HepG2 (cell line): ENCODE measurements around the gene LRRC45. TPM values are rescaled to one million over a fixed set of nuclear protein-coding genes. Genes with fewer than 3 reads are reported as not detected.

ENCODE experiments used
- ATF1 ChIP-seq: IDR thresholded peaks from 2 replicates; pipeline ENCODE4 v1.6.1; 2016; ENCODE audit warnings: mild to moderate bottlenecking, control low read depth
- CENPT ChIP-seq: sonication (generic); formaldehyde crosslinking; IDR thresholded peaks from 2 replicates; pipeline ENCODE4 v1.8.0; 2022; ENCODE audit warnings: low read depth, mild to moderate bottlenecking, moderate library complexity, missing genetic modification reagents
- FOXC1 ChIP-seq: sonication (generic); formaldehyde crosslinking; IDR thresholded peaks from 2 replicates; pipeline ENCODE4 v1.8.0; 2022; ENCODE audit warnings: mild to moderate bottlenecking, missing genetic modification reagents, borderline replicate concordance
- IKZF1 ChIP-seq: fragments of 450-650 bp; IDR thresholded peaks from 2 replicates; pipeline ENCODE4 v1.7.1; 2016
- KLF9 ChIP-seq: IDR thresholded peaks from 2 replicates; pipeline ENCODE4 v1.6.1; 2016; ENCODE audit warnings: low read depth
- NFKB2 ChIP-seq: sonication (generic); formaldehyde crosslinking; IDR thresholded peaks from 2 replicates; pipeline ENCODE4 v1.4.0; 2020; ENCODE audit warnings: missing genetic modification reagents, borderline replicate concordance
- NR2F2 ChIP-seq: IDR thresholded peaks from 2 replicates; pipeline ENCODE4 v1.6.1; 2012; ENCODE audit warnings: low read depth, inconsistent platforms, borderline replicate concordance
- STAT6 ChIP-seq: sonication (generic); formaldehyde crosslinking; IDR thresholded peaks from 2 replicates; pipeline ENCODE4 v1.4.0; 2020; ENCODE audit warnings: missing genetic modification reagents, mild to moderate bottlenecking, borderline replicate concordance
- ZIK1 ChIP-seq: sonication (generic); formaldehyde crosslinking; IDR thresholded peaks from 2 replicates; pipeline ENCODE4 v1.5.0; 2020; ENCODE audit warnings: mild to moderate bottlenecking, low read depth, missing genetic modification reagents, borderline replicate concordance
- ZNF235 ChIP-seq: sonication (generic); formaldehyde crosslinking; IDR thresholded peaks from 2 replicates; pipeline ENCODE4 v1.8.1; 2023; ENCODE audit warnings: mild to moderate bottlenecking, missing genetic modification reagents, borderline replicate concordance
- ZNF264 ChIP-seq: sonication (generic); formaldehyde crosslinking; IDR thresholded peaks from 2 replicates; pipeline ENCODE4 v1.4.0; 2020; ENCODE audit warnings: missing genetic modification reagents
- ZNF546 ChIP-seq: sonication (generic); formaldehyde crosslinking; conservative IDR thresholded peaks from 2 replicates; pipeline ENCODE4 v1.8.1; 2023; ENCODE audit warnings: mild to moderate bottlenecking, missing genetic modification reagents
- ZNF597 ChIP-seq: sonication (generic); formaldehyde crosslinking; IDR thresholded peaks from 2 replicates; pipeline ENCODE4 v1.5.0; 2020; ENCODE audit warnings: missing genetic modification reagents
- ZNF761 ChIP-seq: sonication (generic); formaldehyde crosslinking; conservative IDR thresholded peaks from 2 replicates; pipeline ENCODE4 v1.4.0; 2020; ENCODE audit warnings: mild to moderate bottlenecking, missing genetic modification reagents
- polyA plus RNA-seq, 8 experiments: library from polyadenylated mRNA; depleted of rRNA in 3 of 8; stranded (reverse) in 7 of 8; unstranded in 1 of 8; fragments of >200 nt; fragmentation: Illumina TruSeq in 4 of 8; extraction: Trizol in 4 of 8; gene quantifications; 2 replicates each; pipeline versions ENCODE4 v1.2.1 to v1.2.3, GENCODE V29; 2011 to 2016; ENCODE audit warnings: low read depth in 4 of 8, missing spikeins in 1 of 8, mixed read lengths in 1 of 8; ENCODE audit not compliant: insufficient read depth in 1 of 8
- total RNA-seq, 5 experiments: library from RNA; depleted of rRNA; stranded (reverse); fragments of >200 nt; fragmentation: Illumina TruSeq; extraction: Trizol; gene quantifications; 2 replicates each; pipeline ENCODE4 v1.2.3, GENCODE V29; 2016; ENCODE audit warnings: low read depth in 1 of 5
- TF ChIP-seq, protein P1 (sequence below): conservative IDR thresholded peaks from 2 replicates; pipeline ENCODE4 v1.6.1; 2018; ENCODE audit warnings: missing genetic modification reagents
- TF ChIP-seq, protein P2 (sequence below): sonication (generic); formaldehyde crosslinking; IDR thresholded peaks from 2 replicates; pipeline ENCODE4 v1.4.0; 2020; ENCODE audit warnings: missing genetic modification reagents, borderline replicate concordance
- TF ChIP-seq, protein P3 (sequence below): sonication (generic); formaldehyde crosslinking; IDR thresholded peaks from 2 replicates; pipeline ENCODE4 v1.8.1; 2023; ENCODE audit warnings: mild to moderate bottlenecking, missing genetic modification reagents

The LRRC45 gene
- total and polyA plus RNA-seq, 2 of the 13 experiments (the other 11 are each of a cell fraction or from before 2014, with no cell fraction given), result 11.6 to 48.1 TPM

DNA sequence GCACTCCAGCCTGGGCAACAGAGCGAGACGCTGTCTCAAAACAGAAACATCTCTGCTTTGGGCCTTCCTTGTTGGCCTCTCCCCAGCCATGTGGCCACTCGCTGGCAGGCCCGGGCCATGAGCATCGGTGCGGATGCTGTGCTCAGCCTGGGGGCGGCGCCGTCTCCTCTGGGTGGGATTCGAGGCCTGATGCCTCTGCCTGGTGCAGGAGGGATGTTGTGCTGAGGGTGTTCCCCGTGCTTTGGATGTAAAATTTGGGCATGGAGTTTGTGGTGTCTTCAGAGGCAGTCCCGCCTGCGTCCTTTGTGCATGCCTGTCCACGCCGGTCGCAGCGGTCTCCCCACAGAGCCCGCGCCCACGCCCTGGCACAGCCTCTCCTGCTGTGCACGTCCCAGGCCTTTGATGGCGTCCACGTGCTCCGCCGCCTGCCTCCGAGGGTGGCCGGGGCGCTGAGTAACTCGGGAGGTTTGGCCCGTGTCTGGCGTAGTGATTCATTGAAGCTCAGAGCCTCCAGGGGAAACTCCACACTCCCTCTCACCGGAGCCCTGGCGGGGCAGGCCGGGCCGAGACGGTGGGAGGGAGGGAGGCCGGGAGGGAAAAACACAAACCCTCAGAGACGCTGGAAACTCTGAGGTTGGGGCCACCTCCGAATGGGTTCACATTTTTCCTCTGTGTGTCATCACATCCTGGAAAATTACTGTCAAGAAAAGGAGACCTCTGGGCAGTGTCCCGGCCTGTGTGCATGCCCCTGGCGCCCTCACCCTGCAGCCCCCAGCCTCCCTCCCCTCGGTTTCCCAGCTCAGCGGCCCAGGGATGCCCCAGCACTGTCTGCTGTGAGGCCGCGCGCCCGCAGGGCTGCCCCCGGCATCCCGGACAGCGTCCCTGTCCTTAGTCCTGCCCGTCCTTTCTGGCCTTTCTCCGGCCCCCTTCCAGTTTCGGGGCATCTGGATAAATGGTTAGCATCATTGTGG is 19.4 kb upstream of the LRRC45 start (continued):
- no peak for TF ChIP-seq IKZF1
- TF ChIP-seq ZIK1 (CRISPR knock-in tag), result peak; percentile 67
- TF ChIP-seq ZNF264 (CRISPR knock-in tag), result peak; percentile 99
- no peak for TF ChIP-seq ATF1
- TF ChIP-seq ZNF235 (CRISPR knock-in tag), result no peak
- peak; percentile 40; the same call in 1 of the 2 replicates for TF ChIP-seq KLF9
- TF ChIP-seq, protein P1, sequence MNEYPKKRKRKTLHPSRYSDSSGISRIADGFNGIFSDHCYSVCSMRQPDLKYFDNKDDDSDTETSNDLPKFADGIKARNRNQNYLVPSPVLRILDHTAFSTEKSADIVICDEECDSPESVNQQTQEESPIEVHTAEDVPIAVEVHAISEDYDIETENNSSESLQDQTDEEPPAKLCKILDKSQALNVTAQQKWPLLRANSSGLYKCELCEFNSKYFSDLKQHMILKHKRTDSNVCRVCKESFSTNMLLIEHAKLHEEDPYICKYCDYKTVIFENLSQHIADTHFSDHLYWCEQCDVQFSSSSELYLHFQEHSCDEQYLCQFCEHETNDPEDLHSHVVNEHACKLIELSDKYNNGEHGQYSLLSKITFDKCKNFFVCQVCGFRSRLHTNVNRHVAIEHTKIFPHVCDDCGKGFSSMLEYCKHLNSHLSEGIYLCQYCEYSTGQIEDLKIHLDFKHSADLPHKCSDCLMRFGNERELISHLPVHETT (CRISPR knock-in tag), result peak; percentile 76; the same call in 1 of the 2 replicates
- peak; percentile 49; the same call in 1 of the 2 replicates for TF ChIP-seq ZNF761 (CRISPR knock-in tag)
- TF ChIP-seq, protein P2, sequence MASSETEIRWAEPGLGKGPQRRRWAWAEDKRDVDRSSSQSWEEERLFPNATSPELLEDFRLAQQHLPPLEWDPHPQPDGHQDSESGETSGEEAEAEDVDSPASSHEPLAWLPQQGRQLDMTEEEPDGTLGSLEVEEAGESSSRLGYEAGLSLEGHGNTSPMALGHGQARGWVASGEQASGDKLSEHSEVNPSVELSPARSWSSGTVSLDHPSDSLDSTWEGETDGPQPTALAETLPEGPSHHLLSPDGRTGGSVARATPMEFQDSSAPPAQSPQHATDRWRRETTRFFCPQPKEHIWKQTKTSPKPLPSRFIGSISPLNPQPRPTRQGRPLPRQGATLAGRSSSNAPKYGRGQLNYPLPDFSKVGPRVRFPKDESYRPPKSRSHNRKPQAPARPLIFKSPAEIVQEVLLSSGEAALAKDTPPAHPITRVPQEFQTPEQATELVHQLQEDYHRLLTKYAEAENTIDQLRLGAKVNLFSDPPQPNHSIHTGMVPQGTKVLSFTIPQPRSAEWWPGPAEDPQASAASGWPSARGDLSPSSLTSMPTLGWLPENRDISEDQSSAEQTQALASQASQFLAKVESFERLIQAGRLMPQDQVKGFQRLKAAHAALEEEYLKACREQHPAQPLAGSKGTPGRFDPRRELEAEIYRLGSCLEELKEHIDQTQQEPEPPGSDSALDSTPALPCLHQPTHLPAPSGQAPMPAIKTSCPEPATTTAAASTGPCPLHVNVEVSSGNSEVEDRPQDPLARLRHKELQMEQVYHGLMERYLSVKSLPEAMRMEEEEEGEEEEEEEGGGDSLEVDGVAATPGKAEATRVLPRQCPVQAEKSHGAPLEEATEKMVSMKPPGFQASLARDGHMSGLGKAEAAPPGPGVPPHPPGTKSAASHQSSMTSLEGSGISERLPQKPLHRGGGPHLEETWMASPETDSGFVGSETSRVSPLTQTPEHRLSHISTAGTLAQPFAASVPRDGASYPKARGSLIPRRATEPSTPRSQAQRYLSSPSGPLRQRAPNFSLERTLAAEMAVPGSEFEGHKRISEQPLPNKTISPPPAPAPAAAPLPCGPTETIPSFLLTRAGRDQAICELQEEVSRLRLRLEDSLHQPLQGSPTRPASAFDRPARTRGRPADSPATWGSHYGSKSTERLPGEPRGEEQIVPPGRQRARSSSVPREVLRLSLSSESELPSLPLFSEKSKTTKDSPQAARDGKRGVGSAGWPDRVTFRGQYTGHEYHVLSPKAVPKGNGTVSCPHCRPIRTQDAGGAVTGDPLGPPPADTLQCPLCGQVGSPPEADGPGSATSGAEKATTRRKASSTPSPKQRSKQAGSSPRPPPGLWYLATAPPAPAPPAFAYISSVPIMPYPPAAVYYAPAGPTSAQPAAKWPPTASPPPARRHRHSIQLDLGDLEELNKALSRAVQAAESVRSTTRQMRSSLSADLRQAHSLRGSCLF (CRISPR knock-in tag), result no peak
- TF ChIP-seq CENPT (CRISPR knock-in tag), result no peak
- peak; percentile 72 for TF ChIP-seq FOXC1 (CRISPR knock-in tag)
- TF ChIP-seq NFKB2, result peak; percentile 91
- 0 out of 2 replicates have a peak, but pooled peaks have one; percentile 73 for TF ChIP-seq ZNF546 (CRISPR knock-in tag)
- TF ChIP-seq, protein P3, sequence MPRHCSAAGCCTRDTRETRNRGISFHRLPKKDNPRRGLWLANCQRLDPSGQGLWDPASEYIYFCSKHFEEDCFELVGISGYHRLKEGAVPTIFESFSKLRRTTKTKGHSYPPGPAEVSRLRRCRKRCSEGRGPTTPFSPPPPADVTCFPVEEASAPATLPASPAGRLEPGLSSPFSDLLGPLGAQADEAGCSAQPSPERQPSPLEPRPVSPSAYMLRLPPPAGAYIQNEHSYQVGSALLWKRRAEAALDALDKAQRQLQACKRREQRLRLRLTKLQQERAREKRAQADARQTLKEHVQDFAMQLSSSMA, result peak; percentile 75; the same call in 1 of the 2 replicates
- no peak; the same call in 1 of the 2 replicates for TF ChIP-seq ZNF597 (CRISPR knock-in tag)
- TF ChIP-seq NR2F2, result no peak
- TF ChIP-seq STAT6 (CRISPR knock-in tag), result 0 out of 2 replicates have a peak, but pooled peaks have one; percentile 37
